Measurements from ENCODE around the gene RBM12.
A peak's percentile ranks its signal among the peaks of the same experiment; 100 is the strongest.
"Not testable (repeated sequence)": the region's sequence is repeated elsewhere in the genome, so short reads cannot be mapped to it uniquely, and the experiment has no call there.

The RBM12 gene, protein sequence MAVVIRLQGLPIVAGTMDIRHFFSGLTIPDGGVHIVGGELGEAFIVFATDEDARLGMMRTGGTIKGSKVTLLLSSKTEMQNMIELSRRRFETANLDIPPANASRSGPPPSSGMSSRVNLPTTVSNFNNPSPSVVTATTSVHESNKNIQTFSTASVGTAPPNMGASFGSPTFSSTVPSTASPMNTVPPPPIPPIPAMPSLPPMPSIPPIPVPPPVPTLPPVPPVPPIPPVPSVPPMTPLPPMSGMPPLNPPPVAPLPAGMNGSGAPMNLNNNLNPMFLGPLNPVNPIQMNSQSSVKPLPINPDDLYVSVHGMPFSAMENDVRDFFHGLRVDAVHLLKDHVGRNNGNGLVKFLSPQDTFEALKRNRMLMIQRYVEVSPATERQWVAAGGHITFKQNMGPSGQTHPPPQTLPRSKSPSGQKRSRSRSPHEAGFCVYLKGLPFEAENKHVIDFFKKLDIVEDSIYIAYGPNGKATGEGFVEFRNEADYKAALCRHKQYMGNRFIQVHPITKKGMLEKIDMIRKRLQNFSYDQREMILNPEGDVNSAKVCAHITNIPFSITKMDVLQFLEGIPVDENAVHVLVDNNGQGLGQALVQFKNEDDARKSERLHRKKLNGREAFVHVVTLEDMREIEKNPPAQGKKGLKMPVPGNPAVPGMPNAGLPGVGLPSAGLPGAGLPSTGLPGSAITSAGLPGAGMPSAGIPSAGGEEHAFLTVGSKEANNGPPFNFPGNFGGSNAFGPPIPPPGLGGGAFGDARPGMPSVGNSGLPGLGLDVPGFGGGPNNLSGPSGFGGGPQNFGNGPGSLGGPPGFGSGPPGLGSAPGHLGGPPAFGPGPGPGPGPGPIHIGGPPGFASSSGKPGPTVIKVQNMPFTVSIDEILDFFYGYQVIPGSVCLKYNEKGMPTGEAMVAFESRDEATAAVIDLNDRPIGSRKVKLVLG

DNA sequence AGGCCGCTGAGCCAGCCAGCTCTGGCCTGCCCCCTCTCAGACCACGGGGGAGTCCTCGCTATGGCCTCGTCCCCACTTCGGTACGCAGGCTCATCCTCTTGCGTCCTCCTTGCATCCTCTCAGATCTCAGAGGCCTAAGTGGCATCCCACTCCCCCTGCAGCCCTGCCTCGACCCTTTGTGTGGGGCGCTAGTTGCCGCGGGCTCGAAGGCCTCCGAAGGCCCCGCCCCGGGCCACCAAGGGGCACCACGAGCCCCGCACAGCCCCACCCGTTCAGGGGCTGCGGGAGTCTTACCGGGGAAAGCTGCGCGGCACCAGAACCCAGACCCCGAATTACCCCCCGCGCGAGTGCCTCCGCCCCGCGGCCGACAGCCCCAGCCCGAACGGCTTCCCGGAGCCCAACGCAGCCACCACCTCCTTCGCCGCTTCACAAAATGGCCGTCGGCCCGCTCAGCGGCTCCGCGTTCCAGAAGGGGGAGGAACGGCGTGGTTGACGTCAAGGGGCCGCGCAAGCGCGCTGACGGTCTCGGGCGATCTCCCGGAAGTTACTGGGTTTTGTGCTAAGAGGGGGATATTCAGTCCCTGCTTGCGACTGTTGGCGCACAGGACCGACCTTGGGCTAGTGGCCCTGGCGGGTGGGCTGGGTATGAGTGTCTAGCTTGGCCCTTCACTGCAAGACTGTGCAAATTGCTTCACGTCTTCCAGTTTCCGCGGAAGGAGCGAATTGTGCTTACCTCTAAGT, at the start of gene RBM12, which contains the start of gene CPNE1:
TSS of gene RBM12 (minus strand) at position 435 of the 741 bp plus-strand sequence. CDS start 9,578 bp downstream, outside the sequence.
TSS of gene CPNE1 (minus strand) at position 435 of the 741 bp plus-strand sequence. CDS start 31,977 bp downstream, outside the sequence.
- DNase-seq (peak; percentile 93), ATAC-seq (peak; percentile 80)

DNA sequence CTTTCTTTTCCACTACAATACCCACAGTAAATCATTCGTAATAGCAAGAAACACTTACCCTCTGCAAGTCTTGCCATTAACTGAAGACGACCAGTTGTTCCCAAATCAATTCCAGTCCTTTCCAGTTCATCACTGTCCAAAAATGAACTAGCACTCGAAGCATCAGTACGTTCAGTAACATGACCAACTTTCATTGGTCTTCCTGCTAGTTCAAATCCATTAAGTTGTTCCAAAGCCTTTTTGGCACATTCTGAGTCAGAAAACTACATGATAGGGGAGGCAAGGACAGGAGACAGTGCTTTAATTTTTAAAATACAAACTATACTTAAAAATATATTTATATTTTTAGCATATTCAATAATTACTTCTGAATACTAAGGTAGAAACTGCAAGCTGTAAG, 49.4 kb upstream of the RBM12 start:
- no peak for ATAC-seq
- DNase-seq = no peak

DNA sequence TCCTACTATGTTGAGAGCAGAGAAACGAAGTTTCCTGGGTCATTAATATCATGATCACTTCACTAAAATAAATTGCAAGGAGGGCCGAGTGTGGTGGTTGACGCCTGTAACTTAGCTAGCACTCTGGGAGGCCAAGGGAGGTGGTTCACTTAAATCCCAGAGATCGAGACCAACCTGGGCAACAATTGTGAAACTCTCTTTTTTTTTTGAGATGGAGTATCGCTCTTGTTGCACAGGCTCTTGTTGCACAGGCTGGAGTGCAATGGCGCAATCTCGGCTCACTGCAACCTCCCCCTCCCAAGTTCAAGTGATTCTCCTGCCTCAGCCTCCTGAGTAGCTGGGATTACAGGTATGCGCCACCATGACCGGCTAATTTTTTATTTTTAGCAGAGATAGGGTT, 48.4 kb upstream of the RBM12 start:
- ATAC-seq, DNase-seq: not testable (repeated sequence)

DNA sequence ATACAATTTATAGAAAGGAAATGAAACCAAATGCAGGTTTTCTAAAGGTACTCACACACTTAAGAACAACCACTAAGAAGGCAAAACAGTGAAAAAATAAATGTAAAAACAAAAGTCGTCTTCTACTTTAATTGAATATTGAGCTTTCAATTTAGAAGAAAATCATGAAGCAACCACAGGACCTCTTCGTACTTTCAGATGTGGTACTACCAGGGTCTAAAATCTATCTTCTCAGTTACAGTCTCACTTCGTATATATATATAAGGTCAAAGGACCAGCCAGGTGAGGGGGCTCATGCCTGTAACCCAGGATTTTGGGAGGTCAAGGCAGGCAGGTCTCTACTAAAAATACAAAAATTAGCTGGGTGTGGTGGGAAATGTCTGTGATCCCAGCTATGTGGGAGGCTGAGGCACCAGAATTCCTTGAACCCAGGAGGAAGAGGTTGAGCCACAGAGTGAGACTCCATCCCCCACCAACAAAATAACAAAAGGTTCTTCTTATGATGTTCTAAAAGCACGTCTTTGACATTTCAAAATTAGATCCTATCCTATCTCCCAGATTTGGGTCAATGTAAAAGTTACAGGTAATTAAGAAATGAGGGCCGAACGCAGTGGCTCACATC, 47.0 kb upstream of the RBM12 start:
- ATAC-seq = peak; percentile 59

DNA sequence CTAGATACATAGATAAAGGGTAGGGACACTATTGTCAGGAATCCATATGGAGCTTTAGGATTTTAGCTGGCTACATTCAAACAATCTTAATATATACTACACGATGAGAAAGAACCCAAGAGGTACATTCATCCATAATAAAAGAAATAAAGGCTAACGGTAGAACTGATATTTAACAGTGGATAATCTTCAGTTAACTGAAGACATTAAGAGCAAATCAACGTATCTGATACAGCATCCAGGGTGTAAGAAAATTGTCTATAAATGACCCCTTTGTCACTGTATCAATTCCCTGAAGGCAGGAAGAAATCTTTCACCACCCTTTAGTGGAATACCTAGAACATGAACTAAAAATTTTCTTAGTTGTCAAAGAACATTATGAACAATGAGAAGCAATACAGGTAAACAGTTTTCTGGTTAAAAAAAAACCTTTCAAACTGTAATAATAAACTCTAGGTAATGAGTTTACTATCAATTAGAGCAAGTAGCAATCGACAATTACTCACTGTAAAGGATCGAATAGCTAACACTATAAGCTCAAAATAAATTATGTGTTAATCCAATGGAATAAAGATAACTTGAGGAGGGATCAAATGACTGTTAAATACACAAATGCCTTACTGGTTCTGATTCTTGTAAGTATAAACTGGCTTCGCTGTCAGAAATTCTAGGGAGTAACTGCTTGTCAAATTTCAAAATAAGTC, 46.3 kb upstream of the RBM12 start:
- DNase-seq (no peak), ATAC-seq (no peak)

More for the DNA sequence above, 47.0 kb upstream of the RBM12 start:
- DNase-seq = no peak

DNA sequence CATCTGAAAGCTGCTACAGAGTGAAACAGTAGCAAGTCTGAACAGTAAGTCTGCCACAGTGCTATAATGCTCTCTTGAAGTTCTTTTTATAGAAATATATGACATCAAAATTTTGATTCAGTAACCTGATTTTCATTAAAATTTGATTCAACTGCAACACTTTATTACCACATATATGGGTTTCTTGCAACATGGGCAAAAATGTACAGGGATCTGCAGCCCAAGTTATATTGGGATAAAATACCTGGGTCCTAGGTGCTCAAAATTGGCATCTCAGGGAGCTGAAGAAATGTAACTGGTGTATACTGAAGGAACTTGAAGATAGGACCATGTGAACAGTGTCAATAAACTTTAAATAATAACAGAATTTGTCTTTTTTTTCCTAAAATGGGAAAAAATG, 45.3 kb upstream of the RBM12 start:
- no peak for ATAC-seq
- no peak for DNase-seq

DNA sequence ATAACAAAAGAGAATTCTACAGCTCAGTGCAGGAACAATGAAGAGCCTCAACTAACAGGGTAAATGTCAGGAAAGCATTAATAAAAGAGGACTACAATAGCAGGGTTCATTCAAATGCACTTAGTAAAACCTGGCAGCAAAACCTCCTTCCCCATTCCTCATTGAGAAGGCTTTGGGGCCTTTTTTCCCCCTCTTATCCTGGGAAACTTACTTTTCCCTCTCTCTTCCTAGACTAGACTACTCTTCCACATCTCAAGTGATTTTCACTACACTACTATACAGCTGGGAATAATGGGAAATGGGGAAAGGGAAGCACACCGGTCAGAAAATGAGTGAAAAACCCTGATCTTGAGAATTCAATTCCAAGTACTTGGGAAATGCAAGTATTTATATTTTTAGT, 44.6 kb upstream of the RBM12 start:
- DNase-seq = no peak
- ATAC-seq = no peak

DNA sequence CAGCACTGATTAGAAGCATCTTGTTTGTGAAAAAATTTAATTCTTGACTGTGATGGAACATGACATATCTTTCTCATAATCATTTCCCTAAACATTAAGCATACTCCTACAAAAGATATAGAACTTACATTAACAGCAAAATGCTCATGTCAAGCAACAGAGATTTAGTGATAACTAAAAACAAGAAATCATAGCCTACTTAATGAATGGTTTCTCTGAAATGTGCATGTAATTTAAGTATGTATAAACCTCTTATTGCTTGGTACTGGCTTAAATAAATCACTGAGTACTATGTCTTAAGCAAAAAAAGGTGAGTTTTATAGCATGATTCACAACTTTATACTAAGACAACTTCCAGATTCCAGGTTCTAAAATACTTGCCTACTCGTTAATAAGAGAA, 43.8 kb upstream of the RBM12 start:
- DNase-seq (no peak), ATAC-seq (no peak)

DNA sequence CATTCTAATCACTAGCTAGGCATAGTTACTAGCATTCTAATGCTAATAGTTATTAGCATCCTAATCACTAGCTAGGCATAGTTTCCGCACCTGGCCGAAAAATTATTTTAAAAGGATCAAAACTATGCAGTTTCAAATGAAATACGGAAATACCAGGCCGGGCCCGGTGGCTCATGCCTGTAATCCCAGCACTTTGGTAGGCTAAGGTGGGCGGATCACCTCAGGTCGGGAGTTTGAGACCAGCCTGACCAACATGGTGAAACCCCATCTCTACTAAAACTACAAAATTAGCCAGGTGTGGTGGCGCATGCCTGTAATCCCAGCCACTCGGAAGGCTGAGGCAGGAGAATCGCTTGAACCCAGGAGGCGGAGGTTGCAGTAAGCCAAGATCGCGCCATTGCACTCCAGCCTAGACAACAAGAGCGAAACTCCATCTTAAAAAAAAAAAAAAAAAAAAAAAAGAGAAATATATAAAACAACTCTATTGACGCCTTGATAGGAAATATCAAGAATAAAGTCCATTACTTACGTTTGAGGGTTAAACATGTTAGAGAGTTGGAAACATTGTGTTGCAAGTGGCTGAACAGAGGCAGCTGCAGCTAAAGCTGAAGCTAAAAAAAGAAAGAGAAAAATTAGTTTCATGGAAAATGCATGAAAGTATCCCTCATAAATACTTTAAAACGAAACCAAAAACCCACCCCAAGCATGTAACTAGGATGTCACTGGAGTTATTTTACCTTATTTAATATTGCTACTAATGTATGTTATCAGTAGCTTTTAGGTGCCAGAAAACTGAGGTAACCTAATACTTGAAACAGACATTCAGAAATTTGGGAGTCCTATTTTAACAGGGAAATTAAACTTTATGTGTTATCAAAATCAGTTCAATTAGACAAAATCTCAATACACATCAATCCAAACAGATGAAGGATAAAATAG, 42.2 kb upstream of the RBM12 start:
- not testable (repeated sequence) for DNase-seq

DNA sequence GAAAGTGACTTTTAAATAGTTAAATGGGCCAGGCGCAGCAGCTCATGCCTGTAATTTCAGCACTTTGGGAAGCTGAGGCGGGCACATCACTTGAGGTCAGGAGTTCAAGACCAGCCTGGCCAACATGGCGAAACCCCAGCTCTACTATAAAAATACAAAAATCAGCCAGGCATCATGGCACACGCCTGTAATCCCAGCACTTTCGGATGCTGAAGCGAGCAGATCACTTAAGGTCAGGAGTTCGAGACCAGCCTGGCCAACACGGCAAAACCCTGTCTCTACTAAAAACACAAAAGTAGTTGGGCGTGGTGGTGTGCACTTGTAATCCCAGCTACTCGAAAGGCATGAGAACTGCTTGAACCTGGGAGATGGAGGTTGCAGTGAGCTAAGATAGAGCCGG, 41.2 kb upstream of the RBM12 start:
- DNase-seq, ATAC-seq: not testable (repeated sequence)

More for the DNA sequence above, 42.2 kb upstream of the RBM12 start:
- not testable (repeated sequence) for ATAC-seq

DNA sequence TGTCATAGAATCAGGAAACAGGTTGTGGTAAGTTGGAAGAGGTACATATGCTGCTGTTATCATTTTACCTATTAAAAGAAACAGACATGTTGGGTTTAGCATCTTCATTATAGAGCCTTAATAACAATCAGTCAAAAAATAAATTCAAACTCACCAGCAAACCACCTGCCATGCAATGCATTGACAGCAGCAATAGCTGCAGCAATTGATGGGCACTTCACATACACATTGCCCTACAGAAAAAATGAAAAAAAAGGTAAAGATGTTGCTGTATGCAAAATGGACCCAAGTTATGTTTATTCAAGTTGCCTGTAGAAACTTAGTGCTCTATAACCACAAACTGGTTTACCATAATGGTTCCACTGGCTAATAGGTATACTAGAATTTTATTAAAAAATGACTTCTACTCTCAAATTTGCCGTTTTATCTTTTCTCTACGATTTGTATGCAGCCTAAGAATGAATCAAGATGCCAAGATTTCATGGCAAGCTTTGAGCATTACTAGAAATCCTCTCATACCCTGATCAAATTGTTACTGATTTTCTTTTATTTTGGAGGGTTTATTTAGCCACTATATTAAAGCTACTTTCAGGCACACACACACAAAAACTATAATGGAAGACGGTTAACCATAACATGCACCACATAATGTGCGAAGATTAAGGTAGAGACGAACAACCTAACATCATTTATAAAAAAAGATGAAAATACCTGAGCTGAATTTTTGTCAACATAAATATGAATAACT, 40.0 kb upstream of the RBM12 start:
- DNase-seq = no peak
- ATAC-seq = no peak

DNA sequence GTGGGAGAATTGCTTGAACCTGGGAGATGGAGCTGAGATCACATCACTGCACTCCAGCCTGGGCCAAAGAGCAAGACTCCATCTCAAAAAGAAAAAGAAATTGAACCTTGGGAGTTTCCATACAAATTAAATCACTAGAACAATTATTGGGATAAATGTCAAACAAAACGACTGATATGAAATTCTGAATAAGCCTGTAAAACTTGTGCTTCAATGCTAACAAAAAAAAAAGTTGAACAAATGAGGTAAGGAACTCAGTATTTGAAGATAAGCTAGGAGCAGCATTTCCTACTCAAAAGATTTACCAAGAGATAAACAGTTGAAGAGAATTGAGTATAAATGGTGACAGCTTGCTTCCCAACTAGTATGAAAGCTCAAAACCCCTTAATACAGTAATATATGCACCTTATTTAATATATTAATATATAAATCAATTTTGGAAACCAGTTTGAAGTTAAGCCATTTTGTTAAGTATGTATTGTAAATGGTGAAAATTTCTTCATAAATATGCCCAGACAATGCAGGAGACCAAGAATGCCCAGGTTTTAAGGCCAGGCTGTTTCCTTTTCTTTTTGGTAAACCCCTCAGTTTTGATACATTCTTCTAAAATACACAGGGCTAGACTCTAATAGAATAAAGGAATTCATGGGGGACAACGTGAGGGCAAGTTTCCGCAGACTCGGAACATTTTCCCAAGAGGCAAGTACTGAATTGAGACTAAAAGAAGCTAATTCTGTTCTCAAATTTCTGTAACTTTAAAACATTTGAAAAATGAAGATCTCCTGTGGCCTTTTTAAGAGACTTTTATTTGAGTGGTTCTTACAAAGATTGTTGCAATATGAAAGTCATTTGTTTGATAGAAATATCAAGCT, 38.4 kb upstream of the RBM12 start:
- no peak for DNase-seq
- no peak for ATAC-seq

DNA sequence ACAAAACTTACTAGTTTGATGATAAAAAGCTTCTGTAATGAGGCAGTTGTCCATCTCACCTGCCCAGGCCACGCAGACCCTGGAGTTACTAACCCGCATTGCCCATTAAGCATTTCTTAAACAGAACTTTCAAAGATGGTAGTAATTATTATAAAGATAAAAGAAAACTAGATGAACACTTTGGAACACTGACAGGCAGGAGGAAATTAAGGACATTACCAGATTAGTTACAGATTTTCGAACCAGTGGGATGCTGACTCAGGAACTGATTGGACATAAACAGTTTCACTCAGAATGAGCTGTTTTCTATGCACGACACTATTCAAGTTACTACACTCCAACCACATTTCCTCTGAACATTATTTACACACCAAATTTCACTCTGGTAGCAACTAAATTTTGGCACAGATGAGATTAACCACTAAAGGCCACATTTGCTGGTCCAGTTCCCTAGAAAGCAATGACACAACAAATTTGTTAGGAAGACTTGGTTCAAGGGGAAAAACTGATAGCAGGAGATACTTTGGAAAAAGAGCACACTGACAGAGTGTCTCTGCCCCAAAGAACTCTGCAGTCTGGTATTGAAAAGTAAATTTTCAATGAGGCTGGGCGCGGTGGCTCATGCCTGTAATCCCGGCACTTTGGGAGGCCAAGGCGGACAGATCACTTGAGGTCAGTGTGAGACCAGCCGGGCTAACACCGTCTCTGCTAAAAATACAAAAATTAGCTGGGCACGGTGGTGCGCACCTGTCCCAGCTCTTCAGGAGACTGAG, 37.5 kb upstream of the RBM12 start:
- no peak for DNase-seq
- no peak for ATAC-seq

DNA sequence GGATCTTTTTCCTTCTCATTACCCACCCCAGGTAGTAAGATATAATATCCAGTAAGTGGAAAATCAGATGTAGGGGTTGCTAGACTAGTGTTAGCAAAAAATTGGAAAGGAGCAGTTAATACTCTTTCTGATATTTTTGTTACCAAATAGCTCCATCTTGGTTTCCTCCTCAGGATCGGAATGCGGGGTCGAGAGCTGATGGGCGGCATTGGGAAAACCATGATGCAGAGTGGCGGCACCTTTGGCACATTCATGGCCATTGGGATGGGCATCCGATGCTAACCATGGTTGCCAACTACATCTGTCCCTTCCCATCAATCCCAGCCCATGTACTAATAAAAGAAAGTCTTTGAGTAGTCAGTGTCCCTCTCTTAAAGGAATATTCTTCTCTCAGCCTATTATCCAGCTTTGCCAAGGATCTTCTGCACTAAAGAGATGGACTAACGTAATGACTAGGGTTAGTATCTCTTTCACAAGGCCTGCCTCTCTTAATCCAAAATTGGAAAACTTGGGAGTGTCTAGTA, 36.0 kb upstream of the RBM12 start:
- ATAC-seq (no peak), DNase-seq (no peak)

DNA sequence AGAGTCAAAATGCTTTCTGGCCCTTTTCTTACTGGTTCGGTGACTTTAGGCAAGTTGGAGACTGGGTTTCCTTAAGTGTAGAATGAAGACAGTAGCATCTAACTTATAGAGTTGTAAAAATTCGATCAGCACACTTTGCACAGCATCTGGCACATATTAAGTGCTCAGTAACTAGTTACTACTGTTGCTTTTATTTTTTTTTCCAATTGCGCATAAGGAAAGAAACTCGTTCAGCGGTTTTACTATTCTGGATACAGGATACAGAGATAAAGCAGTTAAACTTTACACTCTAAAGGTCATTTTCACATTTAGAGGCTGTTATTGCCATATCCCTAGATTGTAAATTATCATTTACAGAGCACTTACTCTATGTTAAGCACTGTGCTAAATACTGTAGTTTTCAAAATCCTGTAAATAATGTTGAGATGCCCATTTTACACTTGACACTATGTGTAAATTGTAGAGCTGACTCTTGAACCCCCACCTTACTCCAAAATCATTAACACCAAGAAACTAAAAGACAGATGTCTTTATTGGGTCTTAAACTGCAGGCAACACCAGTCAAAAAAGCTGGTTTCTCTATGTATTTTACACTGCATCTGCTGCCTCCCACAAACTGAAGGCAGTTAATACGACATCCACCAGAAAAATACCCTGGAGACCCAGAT, 35.4 kb upstream of the RBM12 start:
- DNase-seq (no peak), ATAC-seq (no peak)

Data from stimulated activated naive CD8-positive, alpha-beta T cell treated with anti-CD3 and anti-CD28 coated beads, Interleukin-15, Interleukin-2, amounts not matched to agents 100 U/mL and 50 U/mL, for 24 hours (primary cell).